ENCODE results near the gene HMOX2.

- TF ChIP-seq CTCF (IDR thresholded peaks at IDR 0.05) = no peak
- no peak for TF ChIP-seq ZFX (IDR thresholded peaks at IDR 0.05; ENCODE audit: borderline replicate concordance)
Observed at GRCh38 chr16:4454623-4455022, 21.6 kb upstream of the HMOX2 start.
